NCI-H748 (cell line): ENCODE results near the gene TNFRSF11A.
A peak's percentile ranks its signal among the peaks of the same experiment; 100 is the strongest.

Experiments used
- DNase-seq: peaks from one replicate; lab custom pipeline; 2025; ENCODE audit not compliant: unreplicated experiment; lab: John Stamatoyannopoulos, UW

The TNFRSF11A gene

GRCh38 chr18:62341473-62341872 lies 16.4 kb downstream of the TNFRSF11A start:
- DNase-seq, result peak; percentile 63

GRCh38 chr18:62342884-62343283 lies 17.8 kb downstream of the TNFRSF11A start:
- no peak for DNase-seq

DNA sequence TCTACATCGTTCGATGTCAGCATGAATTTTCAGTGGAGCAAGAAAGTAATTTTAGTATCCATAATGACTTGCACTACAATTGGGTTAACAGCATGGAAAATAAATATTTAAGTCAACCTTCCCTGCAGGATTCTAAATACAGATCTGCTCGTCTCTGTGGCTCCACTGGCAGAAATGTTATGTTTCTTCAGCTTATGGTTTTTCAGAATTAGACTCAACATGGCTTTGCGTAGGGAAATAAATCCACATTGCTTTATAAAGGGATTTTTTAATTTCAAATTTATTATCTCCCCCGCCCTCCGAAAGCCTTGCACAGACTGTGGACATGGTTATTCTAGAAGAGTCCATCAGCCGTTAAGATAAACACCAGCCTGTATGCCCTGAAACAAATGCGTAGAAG lies 18.2 kb downstream of the TNFRSF11A start:
- DNase-seq, result no peak

GRCh38 chr18:62345909-62346308 lies 20.8 kb downstream of the TNFRSF11A start:
- DNase-seq, result no peak

DNA sequence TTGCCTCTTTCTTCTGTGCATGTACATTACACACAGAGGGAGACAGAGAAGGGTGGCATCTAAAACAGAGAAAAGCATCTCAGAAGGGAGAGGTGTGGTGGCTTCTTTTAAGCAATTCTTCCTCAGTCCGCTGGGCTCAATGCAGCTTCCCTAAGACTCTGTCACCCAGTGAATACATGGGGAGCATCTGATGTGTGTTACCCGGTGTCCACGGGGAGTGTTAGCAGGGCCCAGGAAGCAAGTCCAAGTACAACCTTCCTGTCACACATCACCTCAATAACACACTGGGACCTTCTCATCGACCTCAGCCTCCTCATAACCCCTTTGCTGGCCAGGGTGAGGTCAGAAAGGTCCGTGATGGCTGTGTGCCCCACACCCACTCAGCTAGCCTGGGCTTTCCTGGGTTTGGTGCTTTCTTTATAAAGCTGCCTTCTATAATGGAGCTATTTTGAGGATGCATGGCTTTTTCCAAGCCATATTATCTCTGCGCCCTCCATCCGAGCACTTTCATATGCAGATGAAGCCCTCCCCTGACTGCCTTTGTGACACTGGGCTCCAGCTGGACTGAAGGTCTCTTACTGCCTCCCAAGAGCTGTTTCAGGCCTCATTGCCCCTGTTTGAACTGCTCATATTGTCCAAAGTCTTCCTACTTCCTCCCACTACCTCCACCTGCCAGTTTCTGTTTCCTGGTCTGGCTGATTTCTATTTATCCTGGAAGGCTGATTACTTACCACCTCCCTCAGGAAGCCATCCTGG lies 21.4 kb downstream of the TNFRSF11A start:
- DNase-seq, result no peak

- DNase-seq, result no peak
These were observed 22.0 kb downstream of the TNFRSF11A start for GRCh38 chr18:62347089-62347506.

- DNase-seq, result no peak
These were observed 23.4 kb downstream of the TNFRSF11A start for GRCh38 chr18:62348474-62348873.

GRCh38 chr18:62353170-62353569 lies 28.1 kb downstream of the TNFRSF11A start:
- no peak for DNase-seq

GRCh38 chr18:62354151-62354550 lies 29.0 kb downstream of the TNFRSF11A start:
- DNase-seq, result no peak

DNA sequence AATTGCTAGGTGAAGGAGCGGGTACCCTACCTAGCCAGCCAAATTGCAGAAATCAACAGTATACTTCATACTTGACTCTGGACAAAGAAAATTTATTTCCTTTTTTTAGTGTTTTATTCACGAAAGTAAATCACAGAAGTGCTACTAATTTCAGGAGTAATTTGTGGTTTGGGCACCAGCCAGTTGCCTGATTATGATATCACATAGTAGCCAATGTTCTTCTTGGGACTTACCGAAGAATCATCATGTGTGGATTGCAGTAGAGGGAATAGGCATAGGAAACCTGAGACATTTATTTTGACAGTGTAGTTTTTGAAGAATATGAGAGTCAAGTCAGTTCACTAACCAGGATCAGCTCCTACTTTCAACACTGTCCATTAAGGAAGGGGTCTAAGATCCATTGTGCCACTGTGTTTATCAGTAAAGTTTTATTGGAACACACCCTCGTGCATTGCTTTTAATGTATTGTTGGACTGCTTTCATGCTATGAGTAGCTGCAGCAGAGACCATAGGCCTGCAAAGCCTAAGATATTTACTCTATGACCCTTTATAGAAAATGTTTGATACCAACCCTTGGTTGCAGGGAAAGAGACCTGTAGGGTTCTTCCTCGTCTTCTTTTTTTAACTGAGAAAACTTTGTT lies 32.1 kb downstream of the TNFRSF11A start:
- no peak for DNase-seq

GRCh38 chr18:62360805-62361204 lies 35.7 kb downstream of the TNFRSF11A start:
- DNase-seq, result no peak

DNA sequence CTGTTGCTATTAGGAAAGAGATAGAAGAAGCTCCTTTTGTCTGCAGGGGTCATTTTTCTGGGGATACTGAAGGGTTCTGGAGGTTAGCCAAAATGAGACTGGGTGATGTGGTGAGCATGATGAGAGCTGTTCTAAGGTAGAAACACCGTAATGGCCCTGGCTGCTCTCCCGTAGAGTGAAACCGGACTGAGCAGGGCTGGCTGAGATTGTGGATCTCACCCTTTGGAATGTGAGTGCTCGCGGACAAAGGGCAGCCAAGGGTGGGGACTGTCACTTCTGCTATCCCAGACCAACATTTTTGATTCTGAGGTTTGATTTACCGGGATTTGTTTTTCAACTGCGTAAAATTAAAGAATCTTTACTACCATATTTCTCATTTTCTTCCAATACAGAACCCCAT lies 36.2 kb downstream of the TNFRSF11A start:
- DNase-seq, result no peak

DNA sequence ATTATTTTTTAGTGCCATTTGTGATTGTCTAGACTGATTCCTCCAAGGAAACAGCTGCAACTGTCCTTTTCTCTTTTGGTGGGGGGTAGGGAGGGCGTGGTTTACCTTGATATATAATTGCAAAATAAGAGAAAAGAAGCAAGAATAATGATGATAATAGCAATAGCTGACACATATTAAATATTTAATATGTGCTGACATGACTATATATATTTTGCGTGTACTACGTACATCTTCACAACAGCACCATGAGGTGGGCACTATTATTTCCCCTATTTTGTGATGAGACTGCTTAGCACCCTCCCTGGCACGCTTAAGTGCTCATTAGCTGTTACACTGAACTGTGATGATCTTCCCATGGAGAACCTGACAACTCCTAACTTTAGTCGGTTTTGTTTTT lies 39.4 kb downstream of the TNFRSF11A start:
- no peak for DNase-seq

DNA sequence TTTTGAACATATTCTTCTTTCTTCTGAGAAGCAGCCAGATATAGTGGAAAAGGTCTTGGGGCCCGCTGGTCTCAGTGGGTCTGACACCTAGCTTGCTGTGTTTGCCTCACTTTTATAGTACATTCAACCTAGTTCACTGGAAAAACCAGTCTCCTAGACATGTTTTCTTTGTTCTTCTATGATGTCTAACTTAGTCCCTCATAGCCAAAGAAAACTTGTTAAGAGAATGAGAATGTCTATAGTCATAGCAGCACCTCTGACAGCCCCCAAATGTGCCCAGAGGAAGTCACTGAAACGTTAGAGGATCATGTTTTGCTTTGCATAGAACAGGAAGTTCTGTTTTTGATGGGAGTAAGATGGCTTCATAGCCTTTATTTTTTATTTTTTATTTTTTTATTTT lies 40.3 kb downstream of the TNFRSF11A start:
- no peak for DNase-seq

- DNase-seq, result no peak
These were observed 41.9 kb downstream of the TNFRSF11A start for GRCh38 chr18:62366992-62367391.

DNA sequence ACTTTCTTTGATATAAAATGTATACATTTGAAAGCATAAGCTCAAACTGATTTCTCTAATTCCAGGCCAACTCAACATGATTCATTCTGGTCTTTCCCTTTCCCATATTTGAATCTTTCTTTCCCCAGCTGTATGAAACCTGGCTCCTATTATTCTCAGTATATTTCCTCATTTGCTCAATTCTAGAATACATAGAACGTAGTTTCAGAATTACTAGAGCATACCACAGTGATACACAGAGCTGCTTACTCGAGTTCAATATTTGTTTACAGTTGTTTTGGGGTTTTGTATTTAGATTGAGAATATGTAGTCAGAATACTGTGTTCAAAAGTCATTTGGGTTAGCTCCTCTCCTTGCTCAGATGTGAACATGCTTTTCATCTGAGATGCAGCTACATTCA lies 43.0 kb downstream of the TNFRSF11A start:
- DNase-seq, result no peak

DNA sequence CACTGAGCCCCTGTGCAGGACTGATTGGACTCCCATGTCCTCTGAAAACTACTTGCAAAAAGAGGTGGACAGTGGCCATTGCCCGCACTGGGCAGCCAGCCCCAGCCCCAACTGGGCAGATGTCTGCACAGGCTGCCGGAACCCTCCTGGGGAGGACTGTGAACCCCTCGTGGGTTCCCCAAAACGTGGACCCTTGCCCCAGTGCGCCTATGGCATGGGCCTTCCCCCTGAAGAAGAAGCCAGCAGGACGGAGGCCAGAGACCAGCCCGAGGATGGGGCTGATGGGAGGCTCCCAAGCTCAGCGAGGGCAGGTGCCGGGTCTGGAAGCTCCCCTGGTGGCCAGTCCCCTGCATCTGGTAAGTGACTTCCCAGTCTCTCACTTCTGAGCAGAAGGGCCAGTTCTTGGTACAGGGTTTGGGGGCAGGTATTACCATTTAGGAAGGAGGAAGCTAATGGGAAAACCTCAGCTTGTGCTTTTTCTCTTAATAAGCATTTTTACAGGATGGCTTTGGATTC lies 44.1 kb downstream of the TNFRSF11A start:
- DNase-seq, result no peak

DNA sequence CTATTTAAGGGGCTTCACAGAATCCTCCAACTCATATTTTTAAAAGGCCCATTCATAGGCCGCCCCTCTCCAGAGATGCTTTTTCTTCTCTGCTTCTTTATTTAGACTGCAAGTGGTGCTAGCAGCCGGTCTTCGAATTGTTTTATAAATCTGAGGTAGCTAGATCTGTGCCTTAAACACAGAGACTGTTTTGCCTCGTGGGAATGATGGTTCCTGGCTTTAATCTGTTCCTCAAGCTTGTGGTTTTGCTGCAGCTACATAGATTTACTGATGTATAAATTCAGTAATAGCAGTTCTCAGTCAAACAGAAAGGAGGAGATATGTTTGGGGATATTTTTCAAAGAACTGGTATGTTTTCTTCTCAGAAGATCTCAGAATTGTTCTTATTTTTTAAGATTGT lies 45.3 kb downstream of the TNFRSF11A start:
- DNase-seq, result no peak

GRCh38 chr18:62371436-62371835 lies 46.3 kb downstream of the TNFRSF11A start:
- DNase-seq, result no peak

GRCh38 chr18:62372156-62372555 lies 47.0 kb downstream of the TNFRSF11A start:
- peak; percentile 60 for DNase-seq

- DNase-seq, result no peak
These were observed 47.8 kb downstream of the TNFRSF11A start for GRCh38 chr18:62372882-62373281.

GRCh38 chr18:62374410-62374965 lies 49.4 kb downstream of the TNFRSF11A start:
- DNase-seq, result no peak
